ENCODE results near the gene TLCD1. TPM values are rescaled to one million over a fixed set of nuclear protein-coding genes. Genes with fewer than 3 reads are reported as not detected.

The TLCD1 gene, protein sequence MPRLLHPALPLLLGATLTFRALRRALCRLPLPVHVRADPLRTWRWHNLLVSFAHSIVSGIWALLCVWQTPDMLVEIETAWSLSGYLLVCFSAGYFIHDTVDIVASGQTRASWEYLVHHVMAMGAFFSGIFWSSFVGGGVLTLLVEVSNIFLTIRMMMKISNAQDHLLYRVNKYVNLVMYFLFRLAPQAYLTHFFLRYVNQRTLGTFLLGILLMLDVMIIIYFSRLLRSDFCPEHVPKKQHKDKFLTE
- 10 to 100 TPM in 1 of 2 donors, 1 to 10 TPM in 1; 4.4 to 10.2 TPM for total RNA-seq

DNA sequence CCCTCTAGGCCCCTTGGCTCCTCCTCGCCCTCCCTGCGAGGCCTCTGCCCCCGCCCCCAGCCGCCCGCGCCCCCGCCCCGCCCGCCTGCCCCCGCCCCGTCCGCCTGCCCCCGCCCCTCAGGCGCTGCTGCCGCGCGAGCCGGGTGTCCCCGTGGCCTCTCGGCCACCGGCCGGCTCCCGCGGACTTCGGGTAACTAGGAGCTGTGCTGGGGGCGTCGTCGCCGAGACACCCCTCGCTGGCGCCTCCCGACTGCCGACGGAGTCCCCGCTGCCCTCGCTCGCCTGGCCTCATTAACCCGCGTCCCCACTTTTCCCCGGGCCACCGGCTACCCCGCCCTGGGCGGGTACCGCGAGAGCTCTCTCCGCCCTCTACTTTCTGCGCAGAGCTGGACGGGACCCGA lies at the start of gene TLCD1:
TSS of gene TLCD1 (minus strand) at position 8 of the 401 bp plus-strand sequence. CDS start 136 bp downstream, outside the sequence.
- Mint-ChIP-seq H3K27ac (peak within 1 kb of the TSS; percentile 98 to 100), H3K36me3 (peaks cover 31 to 42% of the 10 kb centered on the region in 2 donors), H3K9me3 (no peaks in the 10 kb centered on the region)
- DNase-seq (ENCODE audit: low spot score in 2 of 2) (peak; percentile 83 to 86), ATAC-seq (peak; percentile 28 to 51)

DNA sequence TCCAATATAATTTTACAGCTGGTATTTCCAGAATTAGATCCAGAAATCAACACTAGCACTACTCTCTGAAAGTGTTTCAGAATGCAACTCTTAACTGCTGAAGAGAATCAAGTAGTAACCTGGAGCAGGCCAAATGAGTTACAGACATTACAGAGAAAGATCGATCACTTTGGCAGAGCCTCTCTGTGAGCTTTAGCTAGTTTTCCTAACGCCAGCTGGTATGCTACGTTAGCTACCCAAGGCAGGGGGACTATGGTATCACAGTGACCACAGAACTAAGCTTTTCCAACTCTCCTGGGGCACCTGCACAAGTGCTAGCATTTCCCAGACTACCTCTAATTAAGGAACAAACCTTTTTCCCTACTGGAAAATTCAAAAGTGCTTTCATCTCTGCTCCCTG lies 48.2 kb upstream of the TLCD1 start:
- peaks cover 0 to 4% of the 10 kb centered on the region in 2 donors for H3K36me3 Mint-ChIP-seq
- ATAC-seq (no peak), DNase-seq (ENCODE audit: low spot score in 2 of 2) (no peak)
- peak overlapping the region; percentile 29 to 49 for H3K27ac Mint-ChIP-seq
- H3K9me3 Mint-ChIP-seq = no peaks in the 10 kb centered on the region

DNA sequence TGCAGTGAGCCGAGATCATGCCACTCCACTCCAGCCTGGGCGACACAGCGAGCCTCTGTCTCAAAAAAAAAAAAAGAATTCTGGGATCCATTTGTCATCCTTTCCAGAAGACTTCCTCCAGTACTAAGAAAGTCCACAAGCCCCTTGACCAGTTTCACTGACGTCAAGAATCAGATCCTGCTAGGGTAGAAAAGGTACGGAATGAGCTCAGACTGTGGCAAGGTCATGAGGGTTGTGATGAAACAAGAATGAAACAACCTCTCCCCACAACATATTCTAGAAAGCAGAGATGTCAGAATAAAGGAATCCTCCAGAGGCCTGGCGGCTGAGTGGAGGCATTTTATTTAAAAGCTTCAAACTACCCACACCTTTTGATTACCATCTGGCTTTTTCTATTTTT lies 47.7 kb upstream of the TLCD1 start:
- no peaks in the 10 kb centered on the region for H3K36me3 Mint-ChIP-seq
- no peak for DNase-seq (ENCODE audit: low spot score in 2 of 2)
- ATAC-seq = peak; percentile 20 to 71
- H3K27ac Mint-ChIP-seq = peak overlapping the region; percentile 29 to 49
- no peaks in the 10 kb centered on the region for H3K9me3 Mint-ChIP-seq

- no peaks in the 10 kb centered on the region for H3K9me3 Mint-ChIP-seq
- H3K27ac Mint-ChIP-seq = peak overlapping the region; percentile 46 to 60
- no peak for DNase-seq (ENCODE audit: low spot score in 2 of 2)
- no peaks in the 10 kb centered on the region for H3K36me3 Mint-ChIP-seq
- ATAC-seq = no peak
Measured at GRCh38 chr17:28765038-28765437, 39.0 kb upstream of the TLCD1 start.

- Mint-ChIP-seq H3K9me3 (no peaks in the 10 kb centered on the region), H3K36me3 (no peaks in the 10 kb centered on the region), H3K27ac (peak overlapping the region in 1 of 2 donors; percentile 50)
- peak in 1 of 2 donors; percentile 81 for DNase-seq (ENCODE audit: low spot score in 2 of 2)
- ATAC-seq = peak; percentile 36 to 45
Measured at GRCh38 chr17:28763804-28764266, 37.8 kb upstream of the TLCD1 start.

GRCh38 chr17:28763137-28763799 lies 37.2 kb upstream of the TLCD1 start:
- Mint-ChIP-seq H3K36me3 (no peaks in the 10 kb centered on the region), H3K9me3 (no peaks in the 10 kb centered on the region), H3K27ac (peak overlapping the region in 1 of 2 donors; percentile 50)
- peak; percentile 76 to 85 for ATAC-seq
- DNase-seq (ENCODE audit: low spot score in 2 of 2) = no peak

- Mint-ChIP-seq H3K9me3 (no peaks in the 10 kb centered on the region), H3K36me3 (no peaks in the 10 kb centered on the region), H3K27ac (peak overlapping the region in 1 of 2 donors; percentile 55)
- no peak for DNase-seq (ENCODE audit: low spot score in 2 of 2)
- ATAC-seq = no peak
Measured at GRCh38 chr17:28760601-28761562, 34.8 kb upstream of the TLCD1 start.

GRCh38 chr17:28759256-28759865 lies 33.3 kb upstream of the TLCD1 start:
- H3K36me3 Mint-ChIP-seq = no peaks in the 10 kb centered on the region
- ATAC-seq = no peak
- DNase-seq (ENCODE audit: low spot score in 2 of 2) = no peak

GRCh38 chr17:28758411-28759121 lies 32.5 kb upstream of the TLCD1 start:
- peak overlapping the region; percentile 69 to 77 for H3K27ac Mint-ChIP-seq
- DNase-seq (ENCODE audit: low spot score in 2 of 2) = no peak
- H3K36me3 Mint-ChIP-seq = no peaks in the 10 kb centered on the region

More at GRCh38 chr17:28759256-28759865, 33.3 kb upstream of the TLCD1 start:
- Mint-ChIP-seq H3K9me3 (no peaks in the 10 kb centered on the region), H3K27ac (peak overlapping the region; percentile 69 to 77)

GRCh38 chr17:28756049-28756804 lies 30.2 kb upstream of the TLCD1 start:
- peaks cover 0 to 5% of the 10 kb centered on the region in 2 donors for H3K36me3 Mint-ChIP-seq
- H3K9me3 Mint-ChIP-seq = no peaks in the 10 kb centered on the region
- H3K27ac Mint-ChIP-seq = peak overlapping the region; percentile 63 to 67
- DNase-seq (ENCODE audit: low spot score in 2 of 2) (peak in 1 of 2 donors; percentile 26), ATAC-seq (no peak)

More at GRCh38 chr17:28758411-28759121, 32.5 kb upstream of the TLCD1 start:
- H3K9me3 Mint-ChIP-seq = no peaks in the 10 kb centered on the region
- no peak for ATAC-seq

- H3K9me3 Mint-ChIP-seq = no peaks in the 10 kb centered on the region
- no peak for ATAC-seq
- peaks cover 0 to 5% of the 10 kb centered on the region in 2 donors for H3K36me3 Mint-ChIP-seq
- DNase-seq (ENCODE audit: low spot score in 2 of 2) = peak in 1 of 2 donors; percentile 26
- H3K27ac Mint-ChIP-seq = peak overlapping the region in 1 of 2 donors; percentile 63
Measured at GRCh38 chr17:28755486-28755885, 29.5 kb upstream of the TLCD1 start.

GRCh38 chr17:28751600-28752366 lies 25.8 kb upstream of the TLCD1 start:
- DNase-seq (ENCODE audit: low spot score in 2 of 2) = no peak
- Mint-ChIP-seq H3K36me3 (peaks cover 5 to 19% of the 10 kb centered on the region in 2 donors), H3K27ac (peak overlapping the region; percentile 30 to 65), H3K9me3 (no peaks in the 10 kb centered on the region)
- no peak for ATAC-seq

GRCh38 chr17:28750178-28751047 lies 24.4 kb upstream of the TLCD1 start:
- ATAC-seq (peak; percentile 81 to 84), DNase-seq (ENCODE audit: low spot score in 2 of 2) (peak; percentile 90 to 91)
- Mint-ChIP-seq H3K27ac (peak overlapping the region in 1 of 2 donors; percentile 60), H3K9me3 (no peaks in the 10 kb centered on the region), H3K36me3 (peaks cover 5 to 27% of the 10 kb centered on the region in 2 donors)

Measured in activated naive CD4-positive, alpha-beta T cell treated with anti-CD3 and anti-CD28 coated beads, Interleukin-2, amount 50 U/mL, for 72 hours (primary cell).